WERI-Rb-1 (cell line): Measurements from ENCODE around the gene KDSR.

ENCODE experiments used
- DNase-seq: peaks from one replicate; pipeline ENCODE4 v3.0.0-alpha.2; 2020
- H3K27ac ChIP-seq: fragments of 250-450 bp; sonication (Bioruptor Pico); 2 replicates; pipeline ENCODE4 v1.5.1; 2020; ENCODE audit warnings: mild to moderate bottlenecking, moderate library complexity
- H3K27me3 ChIP-seq: fragments of 250-450 bp; sonication (Bioruptor Pico); 2 replicates; pipeline ENCODE4 v1.5.1; 2021; ENCODE audit warnings: mild to moderate bottlenecking, low read depth, moderate library complexity; ENCODE audit not compliant: insufficient read depth, severe bottlenecking
- H3K36me3 ChIP-seq: fragments of 250-450 bp; sonication (Bioruptor Pico); 2 replicates; pipeline ENCODE4 v1.5.1; 2020; ENCODE audit warnings: mild to moderate bottlenecking, moderate library complexity
- H3K4me3 ChIP-seq: 2 replicates; pipeline ENCODE4 v1.5.1; 2011; ENCODE audit warnings: low read depth, mild to moderate bottlenecking, control low read depth, low read length
- H3K9me3 ChIP-seq: fragments of 250-450 bp; sonication (Bioruptor Pico); 2 replicates; pipeline ENCODE4 v1.5.1; 2021; ENCODE audit warnings: mild to moderate bottlenecking, moderate library complexity; ENCODE audit not compliant: severe bottlenecking
- TF ChIP-seq, protein P1 (sequence below): IDR thresholded peaks from 2 replicates; pipeline ENCODE4 v1.5.1; 2011; ENCODE audit warnings: low read depth, mild to moderate bottlenecking, control low read depth, inconsistent platforms, low read length

Gene KDSR

DNA sequence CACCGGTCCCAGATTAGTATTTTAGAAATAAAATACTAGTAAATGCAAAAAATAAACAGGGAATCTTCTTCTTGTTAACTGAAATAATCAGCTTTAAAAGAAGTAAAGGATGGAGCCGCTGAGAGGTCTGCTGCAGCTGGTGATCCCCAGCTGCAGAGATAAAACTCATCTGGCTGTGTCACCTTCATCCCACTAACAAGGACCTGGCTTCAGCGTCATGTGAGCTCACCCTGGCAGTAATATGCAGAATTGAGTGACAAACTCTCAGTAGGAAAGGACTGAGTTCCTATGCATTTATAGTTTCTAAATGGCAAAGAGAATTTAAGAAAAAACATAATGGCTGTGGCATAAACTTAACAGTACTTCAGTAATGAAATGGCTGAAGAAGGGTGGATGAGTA lies 27.9 kb upstream of the KDSR start:
- TF ChIP-seq, protein P1, sequence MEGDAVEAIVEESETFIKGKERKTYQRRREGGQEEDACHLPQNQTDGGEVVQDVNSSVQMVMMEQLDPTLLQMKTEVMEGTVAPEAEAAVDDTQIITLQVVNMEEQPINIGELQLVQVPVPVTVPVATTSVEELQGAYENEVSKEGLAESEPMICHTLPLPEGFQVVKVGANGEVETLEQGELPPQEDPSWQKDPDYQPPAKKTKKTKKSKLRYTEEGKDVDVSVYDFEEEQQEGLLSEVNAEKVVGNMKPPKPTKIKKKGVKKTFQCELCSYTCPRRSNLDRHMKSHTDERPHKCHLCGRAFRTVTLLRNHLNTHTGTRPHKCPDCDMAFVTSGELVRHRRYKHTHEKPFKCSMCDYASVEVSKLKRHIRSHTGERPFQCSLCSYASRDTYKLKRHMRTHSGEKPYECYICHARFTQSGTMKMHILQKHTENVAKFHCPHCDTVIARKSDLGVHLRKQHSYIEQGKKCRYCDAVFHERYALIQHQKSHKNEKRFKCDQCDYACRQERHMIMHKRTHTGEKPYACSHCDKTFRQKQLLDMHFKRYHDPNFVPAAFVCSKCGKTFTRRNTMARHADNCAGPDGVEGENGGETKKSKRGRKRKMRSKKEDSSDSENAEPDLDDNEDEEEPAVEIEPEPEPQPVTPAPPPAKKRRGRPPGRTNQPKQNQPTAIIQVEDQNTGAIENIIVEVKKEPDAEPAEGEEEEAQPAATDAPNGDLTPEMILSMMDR = no peak
- no peak overlapping the region for H3K27ac ChIP-seq
- H3K9me3 ChIP-seq = no peaks in the 10 kb centered on the region
- no peaks in the 10 kb centered on the region for H3K27me3 ChIP-seq
- no peak overlapping the region for H3K4me3 ChIP-seq
- no peak for DNase-seq
- peaks cover 82% of the 10 kb centered on the region for H3K36me3 ChIP-seq

DNA sequence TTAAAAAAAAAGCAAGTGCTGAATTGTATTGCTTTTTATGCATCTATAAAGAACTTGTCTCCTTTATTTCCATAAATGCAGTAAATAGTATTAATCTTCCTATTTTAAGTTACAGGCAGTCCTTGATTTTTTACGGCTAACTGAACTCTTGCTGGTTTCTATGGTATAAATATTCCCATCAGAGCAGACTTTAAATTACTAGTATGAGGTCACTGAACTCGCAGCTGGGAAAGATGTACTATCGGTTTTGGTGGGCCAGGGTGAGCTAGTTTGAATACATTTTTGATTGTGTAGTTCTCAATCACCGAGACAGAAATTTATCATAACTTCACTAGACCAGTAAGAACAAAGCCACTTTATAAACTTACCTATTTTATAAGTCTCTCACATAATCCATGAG lies 20.9 kb upstream of the KDSR start:
- Histone ChIP-seq H3K27me3 (no peaks in the 10 kb centered on the region), H3K4me3 (no peak overlapping the region), H3K9me3 (no peaks in the 10 kb centered on the region), H3K36me3 (peaks cover 18% of the 10 kb centered on the region), H3K27ac (no peak overlapping the region)
- TF ChIP-seq, protein P1 = no peak
- DNase-seq = no peak

DNA sequence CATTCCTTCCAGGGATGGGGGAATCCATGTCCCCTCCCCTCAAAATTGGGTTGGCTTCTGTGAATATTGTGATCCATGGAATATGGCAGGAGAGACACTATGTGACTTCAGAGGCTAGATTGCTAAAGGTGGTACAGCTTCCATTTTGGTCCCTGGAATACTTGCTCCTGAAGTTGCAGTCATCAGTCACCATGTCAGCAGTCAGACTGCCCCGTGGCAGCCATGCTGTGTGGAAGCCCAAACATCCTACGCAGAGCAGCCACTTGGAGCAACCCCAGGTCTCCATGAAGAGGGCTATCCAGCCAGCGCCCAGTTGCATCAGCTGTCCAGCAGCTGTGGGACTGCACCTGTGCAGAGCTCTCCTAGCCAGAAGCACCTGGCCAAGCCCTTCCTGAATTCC lies 15.8 kb upstream of the KDSR start:
- Histone ChIP-seq H3K27ac (no peak overlapping the region), H3K4me3 (no peak overlapping the region), H3K36me3 (no peaks in the 10 kb centered on the region), H3K9me3 (no peaks in the 10 kb centered on the region), H3K27me3 (no peaks in the 10 kb centered on the region)
- TF ChIP-seq, protein P1 = no peak
- no peak for DNase-seq

DNA sequence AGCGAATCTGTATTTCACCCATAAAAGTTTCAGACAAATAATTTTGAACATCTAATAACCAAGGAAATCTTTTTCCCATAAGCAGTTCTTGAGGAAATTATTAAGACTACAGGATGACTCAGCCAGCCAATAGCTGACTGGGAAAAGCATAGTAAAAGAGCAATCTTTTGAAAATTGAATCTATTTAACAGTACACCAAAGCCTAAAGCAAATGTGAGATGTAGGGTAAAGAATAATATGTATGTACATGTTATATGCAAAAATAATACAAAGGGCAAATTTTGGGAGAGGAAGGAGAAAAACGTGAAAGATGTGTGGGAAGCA lies 12.6 kb upstream of the KDSR start:
- Histone ChIP-seq H3K27me3 (no peaks in the 10 kb centered on the region), H3K9me3 (peaks cover 4% of the 10 kb centered on the region), H3K36me3 (no peaks in the 10 kb centered on the region), H3K4me3 (no peak overlapping the region), H3K27ac (no peak overlapping the region)
- no peak for DNase-seq
- TF ChIP-seq, protein P1 = no peak

DNA sequence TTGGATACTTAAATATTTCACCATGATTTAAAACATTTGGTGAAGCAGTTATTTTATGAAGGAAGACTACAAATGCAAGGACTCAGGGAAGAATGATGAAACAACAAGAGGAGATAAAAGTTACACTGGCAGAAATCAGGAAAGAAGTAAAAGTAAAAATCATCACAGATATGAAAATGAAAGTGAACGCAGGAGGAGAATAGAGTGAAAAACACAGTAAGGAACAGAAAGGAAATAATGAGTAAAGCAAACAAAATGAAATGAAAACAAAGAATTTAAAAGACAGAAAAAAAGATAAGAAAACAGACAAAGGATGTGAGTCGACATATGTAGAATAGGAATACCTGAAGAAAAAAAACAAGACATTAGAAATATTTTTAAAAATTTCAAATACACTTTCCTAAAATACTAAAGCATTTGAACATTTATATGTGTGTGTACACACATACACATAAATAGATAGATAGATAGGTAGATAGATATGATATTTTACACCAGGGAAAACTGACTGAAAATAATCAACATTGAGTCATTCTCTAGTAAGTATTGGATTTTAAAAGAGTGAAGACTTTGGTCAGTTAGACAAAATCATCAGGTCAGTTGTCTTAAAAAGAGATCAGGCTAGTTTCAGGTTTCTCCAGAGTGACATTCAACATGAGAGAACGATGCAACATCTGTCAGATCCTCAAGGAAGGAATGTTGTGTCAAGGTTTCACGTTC lies 12.1 kb upstream of the KDSR start:
- Histone ChIP-seq H3K27ac (no peak overlapping the region), H3K9me3 (peaks cover 4% of the 10 kb centered on the region), H3K36me3 (no peaks in the 10 kb centered on the region), H3K27me3 (no peaks in the 10 kb centered on the region), H3K4me3 (no peak overlapping the region)
- TF ChIP-seq, protein P1 = no peak
- DNase-seq = no peak
